OCI-LY7 (cell line): ENCODE measurements around the gene GRK3.

ENCODE experiments used
- CTCF ChIP-seq: fragments of 200-600 bp; sonication (generic); conservative IDR thresholded peaks from 2 replicates; pipeline ENCODE4 v1.5.1; 2014; ENCODE audit warnings: mild to moderate bottlenecking, antibody characterized with exemption, low read length, moderate library complexity, mixed read lengths
- EZH2phosphoT487 ChIP-seq: fragments of 200-600 bp; sonication (generic); IDR thresholded peaks from 2 replicates; pipeline ENCODE4 v1.6.1; 2018; ENCODE audit warnings: low read depth, borderline replicate concordance, mild to moderate bottlenecking, mixed run types, antibody characterized with exemption, low read length, moderate library complexity, mixed read lengths

DNA sequence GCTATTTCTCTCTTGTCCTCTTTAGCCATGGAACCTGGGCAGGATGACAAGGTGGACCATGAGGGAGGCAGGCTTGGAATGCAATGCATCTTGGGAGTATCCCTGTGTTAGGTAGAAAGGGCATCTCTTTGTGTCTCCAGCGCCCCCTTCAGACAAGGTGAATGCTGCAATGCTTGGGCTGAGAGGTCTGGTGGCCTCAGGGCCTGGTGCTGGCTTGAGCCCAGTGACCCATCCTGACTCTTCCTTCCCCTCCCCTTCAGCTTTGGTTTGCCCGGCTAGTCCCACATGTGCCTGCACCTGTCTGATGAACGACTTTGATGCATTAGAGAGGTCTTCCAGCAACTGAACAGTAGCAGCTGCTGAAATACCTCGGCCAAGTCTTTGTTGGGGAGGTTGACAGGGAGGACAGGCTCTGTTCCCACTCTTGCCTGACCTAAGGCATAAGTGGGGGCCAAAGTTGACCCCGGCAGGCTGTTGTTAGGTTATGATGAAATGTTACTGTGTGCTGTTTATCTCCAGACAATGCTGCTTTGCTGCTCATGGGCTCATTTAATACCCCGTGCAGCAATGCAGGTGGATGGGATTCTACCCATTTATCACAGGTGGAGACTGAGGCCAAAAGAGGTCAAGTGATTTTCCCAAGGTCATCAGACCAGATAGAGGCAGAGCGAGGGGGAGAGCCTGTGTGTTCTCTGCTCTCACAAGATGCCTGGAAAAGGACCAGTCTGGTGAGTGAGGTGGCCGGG is 200.0 kb downstream of the GRK3 start:
- TF ChIP-seq CTCF (no peak), EZH2phosphoT487 (no peak)
